Hepatocyte (in vitro differentiated cells): ENCODE results near the gene KIF20A. TPM values are rescaled to one million over a fixed set of nuclear protein-coding genes. Genes with fewer than 3 reads are reported as not detected.

Experiments
- DNase-seq: peaks from one replicate; pipeline ENCODE4 v3.0.0-alpha.2; 2016; ENCODE audit warnings: low spot score
- H2AFZ ChIP-seq: fragments of 200-600 bp; sonication (generic); 2 replicates; pipeline ENCODE4 v1.6.0; 2016; ENCODE audit warnings: antibody characterized with exemption, mild to moderate bottlenecking
- H3K27ac ChIP-seq: fragments of 200-600 bp; sonication (generic); 2 replicates; pipeline ENCODE4 v1.5.1; 2016; ENCODE audit warnings: mild to moderate bottlenecking
- H3K27me3 ChIP-seq: fragments of 200-600 bp; sonication (generic); 2 replicates; pipeline ENCODE4 v1.6.1; 2016
- H3K36me3 ChIP-seq: fragments of 200-600 bp; sonication (generic); replicated peaks from 2 replicates; pipeline ENCODE4 v1.5.1; 2016; ENCODE audit warnings: low read depth; ENCODE audit not compliant: insufficient read depth
- H3K4me1 ChIP-seq: fragments of 200-600 bp; sonication (generic); 2 replicates; pipeline ENCODE4 v1.5.1; 2016; ENCODE audit warnings: mild to moderate bottlenecking, moderate library complexity; ENCODE audit not compliant: insufficient read depth
- H3K4me2 ChIP-seq: fragments of 200-600 bp; sonication (generic); 2 replicates; pipeline ENCODE4 v1.6.0; 2016
- H3K4me3 ChIP-seq: fragments of 200-600 bp; sonication (generic); 2 replicates; pipeline ENCODE4 v1.5.1; 2016; ENCODE audit warnings: mild to moderate bottlenecking
- H3K79me2 ChIP-seq: fragments of 200-600 bp; sonication (generic); 2 replicates; pipeline ENCODE4 v1.6.0; 2017; ENCODE audit warnings: mild to moderate bottlenecking
- H3K9me2 ChIP-seq: fragments of 200-600 bp; sonication (generic); replicated peaks from 2 replicates; pipeline ENCODE4 v1.6.0; 2017; ENCODE audit warnings: mild to moderate bottlenecking; ENCODE audit not compliant: insufficient read depth
- H3K9me3 ChIP-seq: fragments of 200-600 bp; sonication (generic); 2 replicates; pipeline ENCODE4 v1.5.1; 2016; ENCODE audit warnings: low read depth, mild to moderate bottlenecking
- H4K20me1 ChIP-seq: fragments of 200-600 bp; sonication (generic); 2 replicates; pipeline ENCODE4 v1.6.0; 2016; ENCODE audit warnings: mild to moderate bottlenecking; ENCODE audit not compliant: insufficient read depth, poor library complexity, severe bottlenecking
- CTCF ChIP-seq: fragments of 200-600 bp; sonication (generic); IDR thresholded peaks from 2 replicates; pipeline ENCODE4 v1.5.1; 2016; ENCODE audit warnings: antibody characterized with exemption, mild to moderate bottlenecking; ENCODE audit not compliant: poor library complexity
- EZH2 ChIP-seq: fragments of 200-600 bp; sonication (generic); IDR thresholded peaks from 2 replicates; pipeline ENCODE4 v1.6.1; 2016; ENCODE audit warnings: antibody characterized with exemption, mild to moderate bottlenecking, borderline replicate concordance
- EZH2phosphoT487 ChIP-seq: fragments of 200-600 bp; sonication (generic); IDR thresholded peaks from one replicate; pipeline ENCODE4 v1.6.1; 2018; ENCODE audit warnings: antibody characterized with exemption, mild to moderate bottlenecking, low read depth, moderate library complexity; ENCODE audit not compliant: unreplicated experiment, severe bottlenecking
- WGBS: methylation state at CpG from one replicate; pipeline ENCODE4 v1.1.6; 2016; ENCODE audit warnings: low lambda C conversion rate; ENCODE audit errors: missing lambda C conversion rate; 5-methylcytosine and 5-hydroxymethylcytosine counted together
- polyA plus RNA-seq: library from polyadenylated mRNA; unstranded; fragments of >200 nt; fragmentation: Nextera tagmentation; extraction: Ambion mirVana; gene quantifications from 2 replicates; pipeline ENCODE4 v1.2.1, GENCODE V29; 2016
- total RNA-seq: library from RNA; depleted of rRNA; stranded (reverse); fragments of >200 nt; gene quantifications from 2 replicates; pipeline ENCODE4 v1.2.3, GENCODE V29; 2014

Gene KIF20A
- total and polyA plus RNA-seq, 2 experiments from 2014 or later = 9.0 to 12.3 TPM

GRCh38 chr5:138157626-138158025 lies 21.3 kb upstream of the KIF20A start:
- Histone ChIP-seq H3K27me3 (no peaks in the 10 kb centered on the region), H3K9me2 (no peaks in the 10 kb centered on the region), H3K4me2 (no peak overlapping the region), H3K36me3 (peaks cover 3% of the 10 kb centered on the region), H3K9me3 (no peaks in the 10 kb centered on the region), H4K20me1 (no peaks in the 10 kb centered on the region), H3K79me2 (no peaks in the 10 kb centered on the region), H2AFZ (no peak overlapping the region), H3K4me3 (no peak overlapping the region), H3K4me1 (no peaks in the 10 kb centered on the region), H3K27ac (no peak overlapping the region)
- WGBS = 96% methylated on average over 1 of the region's 1 CpG
- TF ChIP-seq CTCF (no peak), EZH2phosphoT487 (no peak), EZH2 (no peak)
- DNase-seq = no peak

GRCh38 chr5:138159666-138160065 lies 19.2 kb upstream of the KIF20A start:
- Histone ChIP-seq H3K9me3 (no peaks in the 10 kb centered on the region), H3K27me3 (no peaks in the 10 kb centered on the region), H3K9me2 (no peaks in the 10 kb centered on the region), H3K4me3 (no peak overlapping the region), H3K4me1 (no peaks in the 10 kb centered on the region), H4K20me1 (no peaks in the 10 kb centered on the region), H3K4me2 (no peak overlapping the region), H3K79me2 (no peaks in the 10 kb centered on the region), H3K36me3 (peaks cover 3% of the 10 kb centered on the region), H3K27ac (no peak overlapping the region), H2AFZ (no peak overlapping the region)
- no peak for DNase-seq
- no peak for TF ChIP-seq EZH2
- no peak for TF ChIP-seq CTCF
- TF ChIP-seq EZH2phosphoT487 = no peak
- 94% methylated on average over 5 of the region's 5 CpGs for WGBS

- no peak for DNase-seq
- Histone ChIP-seq H3K27ac (no peak overlapping the region), H4K20me1 (no peaks in the 10 kb centered on the region), H2AFZ (no peak overlapping the region), H3K9me2 (no peaks in the 10 kb centered on the region), H3K4me3 (no peak overlapping the region), H3K4me2 (no peak overlapping the region), H3K9me3 (no peaks in the 10 kb centered on the region), H3K27me3 (no peaks in the 10 kb centered on the region), H3K4me1 (no peaks in the 10 kb centered on the region), H3K79me2 (no peaks in the 10 kb centered on the region), H3K36me3 (peaks cover 3% of the 10 kb centered on the region)
- WGBS = 97% methylated on average over 4 of the region's 4 CpGs
- no peak for TF ChIP-seq CTCF
- no peak for TF ChIP-seq EZH2
- no peak for TF ChIP-seq EZH2phosphoT487
Measured at GRCh38 chr5:138160706-138161105, 18.2 kb upstream of the KIF20A start.

GRCh38 chr5:138163721-138164120 lies 15.2 kb upstream of the KIF20A start:
- Histone ChIP-seq H3K27me3 (no peaks in the 10 kb centered on the region), H3K79me2 (no peaks in the 10 kb centered on the region), H3K9me3 (no peaks in the 10 kb centered on the region), H2AFZ (no peak overlapping the region), H3K4me3 (no peak overlapping the region), H3K4me1 (no peaks in the 10 kb centered on the region), H3K27ac (no peak overlapping the region), H4K20me1 (no peaks in the 10 kb centered on the region), H3K36me3 (peaks cover 3% of the 10 kb centered on the region), H3K9me2 (no peaks in the 10 kb centered on the region), H3K4me2 (no peak overlapping the region)
- DNase-seq = no peak
- TF ChIP-seq EZH2 (no peak), EZH2phosphoT487 (no peak), CTCF (no peak)
